ENCODE results near the gene FRMPD4. TPM values are rescaled to one million over a fixed set of nuclear protein-coding genes. Genes with fewer than 3 reads are reported as not detected.

The FRMPD4 gene
- total and polyA plus RNA-seq, 2 experiments from 2014 or later = 0.19 to 0.80 TPM

GRCh38 chrX:12452268-12452667, 314.0 kb downstream of the FRMPD4 start (continued):
- TF ChIP-seq ZNF462 (CRISPR knock-in tag; IDR thresholded peaks at IDR 0.05) (no peak), EZH2 (IDR thresholded peaks at IDR 0.05; ENCODE audit: low read depth, unreplicated experiment) (no peak), REST (IDR thresholded peaks at IDR 0.05; ENCODE audit: unreplicated experiment) (no peak), EZH2phosphoT487 (IDR thresholded peaks at IDR 0.05; ENCODE audit: unreplicated experiment) (no peak), CREB1 (CRISPR knock-in tag; IDR thresholded peaks at IDR 0.05; ENCODE audit: low read depth) (no peak), JUNB (IDR thresholded peaks at IDR 0.05; ENCODE audit: unreplicated experiment) (no peak)

GRCh38 chrX:12460929-12461328, 322.7 kb downstream of the FRMPD4 start:
- no peaks in the 10 kb centered on the region for H3K4me1 ChIP-seq (ENCODE audit: insufficient read depth)
- Mint-ChIP-seq H3K27me3 (ENCODE audit: insufficient read depth, low read depth, poor library complexity) (peaks cover 2% of the 10 kb centered on the region), H3K36me3 (ENCODE audit: low read depth) (no peaks in the 10 kb centered on the region), H3K9me3 (no peaks in the 10 kb centered on the region), H3K27ac (no peak overlapping the region), H3K4me3 (no peak overlapping the region), H3K4me1 (no peaks in the 10 kb centered on the region)
- H3K27me3 ChIP-seq (ENCODE audit: insufficient read depth) = no peaks in the 10 kb centered on the region
- DNase-seq (ENCODE audit: low spot score) = no peak
- H3K9me2 ChIP-seq (ENCODE audit: insufficient read depth) = no peaks in the 10 kb centered on the region
- no peak overlapping the region for H3K4me2 ChIP-seq
- no peaks in the 10 kb centered on the region for H3K36me3 ChIP-seq (ENCODE audit: insufficient read depth)
- ATAC-seq = no peak
- no peaks in the 10 kb centered on the region for H3F3A ChIP-seq (replicated peaks; ENCODE audit: low read depth)
- TF ChIP-seq ZNF114 (CRISPR knock-in tag; IDR thresholded peaks at IDR 0.05) (no peak), EZH2phosphoT487 (IDR thresholded peaks at IDR 0.05; ENCODE audit: unreplicated experiment) (no peak), ETS1 (IDR thresholded peaks at IDR 0.05) (no peak)
- no peak overlapping the region for H3K4me3 ChIP-seq
- no peak overlapping the region for H2AFZ ChIP-seq
- H3K79me2 ChIP-seq (replicated peaks; ENCODE audit: insufficient read depth) = no peaks in the 10 kb centered on the region
- no peaks in the 10 kb centered on the region for H4K20me1 ChIP-seq (replicated peaks; ENCODE audit: insufficient read depth)
- H3K27ac ChIP-seq (ENCODE audit: low read depth) = no peak overlapping the region

Data from GM23338 (cell line).